HepG2 (cell line): Measurements from ENCODE around the gene SLC2A6. TPM values are rescaled to one million over a fixed set of nuclear protein-coding genes. Genes with fewer than 3 reads are reported as not detected.

Experiments
- ARNT ChIP-seq: fragments of 450-650 bp; IDR thresholded peaks from 2 replicates; pipeline ENCODE4 v1.6.1; 2017
- BORCS8-MEF2B ChIP-seq: sonication (generic); formaldehyde crosslinking; IDR thresholded peaks from 2 replicates; pipeline ENCODE4 v1.8.0; 2022; ENCODE audit warnings: mild to moderate bottlenecking, missing genetic modification reagents
- CBX2 ChIP-seq, 2 experiments: fragments of 200-600 bp in 1 of 2; sonication (generic); formaldehyde crosslinking in 1 of 2; IDR thresholded peaks; 2 replicates each; pipeline versions ENCODE4 v1.7.0 to v1.8.1; 2018 to 2022; ENCODE audit warnings: low read depth in 2 of 2, low read length in 1 of 2, mild to moderate bottlenecking in 1 of 2, missing genetic modification reagents in 1 of 2
- DPF2 ChIP-seq: sonication (generic); formaldehyde crosslinking; IDR thresholded peaks from 2 replicates; pipeline ENCODE4 v1.4.0; 2020; ENCODE audit warnings: mild to moderate bottlenecking, low read depth, missing genetic modification reagents, borderline replicate concordance
- FOXO1 ChIP-seq: sonication (generic); formaldehyde crosslinking; IDR thresholded peaks from 2 replicates; pipeline ENCODE4 v1.4.0; 2020; ENCODE audit warnings: missing genetic modification reagents
- GRHL1 ChIP-seq: sonication (generic); formaldehyde crosslinking; conservative IDR thresholded peaks from 2 replicates; pipeline ENCODE4 v1.8.0; 2022; ENCODE audit warnings: missing genetic modification reagents
- JUN ChIP-seq: sonication (generic); formaldehyde crosslinking; IDR thresholded peaks from 2 replicates; pipeline ENCODE4 v1.4.0; 2020; ENCODE audit warnings: mild to moderate bottlenecking, missing genetic modification reagents
- MTA1 ChIP-seq: sonication (generic); formaldehyde crosslinking; IDR thresholded peaks from 2 replicates; pipeline ENCODE4 v1.4.0; 2020; ENCODE audit warnings: missing genetic modification reagents, mild to moderate bottlenecking, borderline replicate concordance
- MYNN ChIP-seq: sonication (generic); formaldehyde crosslinking; IDR thresholded peaks from 2 replicates; pipeline ENCODE4 v1.4.0; 2020; ENCODE audit warnings: mild to moderate bottlenecking, low read depth, missing genetic modification reagents
- NR2F2 ChIP-seq: IDR thresholded peaks from 2 replicates; pipeline ENCODE4 v1.6.1; 2012; ENCODE audit warnings: low read depth, inconsistent platforms, borderline replicate concordance
- PAX8 ChIP-seq: sonication (generic); formaldehyde crosslinking; IDR thresholded peaks from 2 replicates; pipeline ENCODE4 v1.8.0; 2022; ENCODE audit warnings: mild to moderate bottlenecking, missing genetic modification reagents, borderline replicate concordance
- POLR2G ChIP-seq: fragments of 200-400 bp; formaldehyde crosslinking; IDR thresholded peaks from 2 replicates; pipeline ENCODE4 v1.6.1; 2018; ENCODE audit warnings: mild to moderate bottlenecking, low read depth, low read length, moderate library complexity
- ZBTB39 ChIP-seq: sonication (generic); formaldehyde crosslinking; IDR thresholded peaks from 2 replicates; pipeline ENCODE4 v1.5.0; 2020; ENCODE audit warnings: missing genetic modification reagents
- ZC3H13 ChIP-seq: sonication (generic); formaldehyde crosslinking; IDR thresholded peaks from 2 replicates; pipeline ENCODE4 v1.8.1; 2023; ENCODE audit warnings: mild to moderate bottlenecking, missing genetic modification reagents, moderate library complexity
- ZFP36L2 ChIP-seq: sonication (generic); formaldehyde crosslinking; IDR thresholded peaks from 2 replicates; pipeline ENCODE4 v1.4.0; 2020; ENCODE audit warnings: missing genetic modification reagents
- ZNF143 ChIP-seq: sonication (generic); formaldehyde crosslinking; IDR thresholded peaks from 2 replicates; pipeline ENCODE4 v1.4.0; 2020; ENCODE audit warnings: missing genetic modification reagents
- ZNF207 ChIP-seq: fragments of 450-650 bp; IDR thresholded peaks from 2 replicates; pipeline ENCODE4 v1.6.1; 2016; ENCODE audit warnings: antibody characterized with exemption, borderline replicate concordance
- ZNF337 ChIP-seq: sonication (generic); formaldehyde crosslinking; IDR thresholded peaks from 2 replicates; pipeline ENCODE4 v1.5.1; 2020; ENCODE audit warnings: missing genetic modification reagents, low read depth, mild to moderate bottlenecking, borderline replicate concordance
- ZNF484 ChIP-seq: sonication (generic); formaldehyde crosslinking; IDR thresholded peaks from 2 replicates; pipeline ENCODE4 v1.5.1; 2020; ENCODE audit warnings: mild to moderate bottlenecking, low read depth, missing genetic modification reagents, borderline replicate concordance
- ZNF614 ChIP-seq: IDR thresholded peaks from 2 replicates; pipeline ENCODE4 v1.6.1; 2018; ENCODE audit warnings: missing biosample characterization, missing genetic modification reagents, inconsistent platforms, borderline replicate concordance
- ZNF639 ChIP-seq: conservative IDR thresholded peaks from 2 replicates; pipeline ENCODE4 v1.6.1; 2018; ENCODE audit warnings: missing genetic modification reagents
- ZSCAN30 ChIP-seq: sonication (generic); formaldehyde crosslinking; IDR thresholded peaks from 2 replicates; pipeline ENCODE4 v1.5.0; 2020; ENCODE audit warnings: mild to moderate bottlenecking, missing genetic modification reagents
- polyA plus RNA-seq, 8 experiments: library from polyadenylated mRNA; depleted of rRNA in 3 of 8; stranded (reverse) in 7 of 8; unstranded in 1 of 8; fragments of >200 nt; fragmentation: Illumina TruSeq in 4 of 8; extraction: Trizol in 4 of 8; gene quantifications; 2 replicates each; pipeline versions ENCODE4 v1.2.1 to v1.2.3, GENCODE V29; 2011 to 2016; ENCODE audit warnings: low read depth in 4 of 8, missing spikeins in 1 of 8, mixed read lengths in 1 of 8; ENCODE audit not compliant: insufficient read depth in 1 of 8
- total RNA-seq, 5 experiments: library from RNA; depleted of rRNA; stranded (reverse); fragments of >200 nt; fragmentation: Illumina TruSeq; extraction: Trizol; gene quantifications; 2 replicates each; pipeline ENCODE4 v1.2.3, GENCODE V29; 2016; ENCODE audit warnings: low read depth in 1 of 5

The SLC2A6 gene
- total and polyA plus RNA-seq, 2 of the 13 experiments (the other 11 are each of a cell fraction or from before 2014, with no cell fraction given), result 4.1 to 15.0 TPM

GRCh38 chr9:133506653-133507038, 27.7 kb upstream of the SLC2A6 start (continued):
- TF ChIP-seq ZSCAN30 (CRISPR knock-in tag) (no peak; the same call in 1 of the 2 replicates), ZFP36L2 (CRISPR knock-in tag) (no peak), ZNF614 (CRISPR knock-in tag) (0 out of 2 replicates have a peak, but pooled peaks have one; percentile 55), CBX2 (IDR thresholded peaks at IDR 0.05; ENCODE audit: low read depth, low read length) (no peak), CBX2 (CRISPR knock-in tag; IDR thresholded peaks at IDR 0.05; ENCODE audit: low read depth) (0 out of 2 replicates have a peak, but pooled peaks have one; percentile 59), ZNF337 (CRISPR knock-in tag) (no peak), ZNF207 (no peak), FOXO1 (0 out of 2 replicates have a peak, but pooled peaks have one; percentile 39), NR2F2 (peak; percentile 90), DPF2 (CRISPR knock-in tag) (0 out of 2 replicates have a peak, but pooled peaks have one; percentile 48), MYNN (CRISPR knock-in tag) (no peak), GRHL1 (CRISPR knock-in tag) (no peak), PAX8 (no peak), BORCS8-MEF2B (CRISPR knock-in tag) (peak; percentile 18; the same call in 1 of the 2 replicates), ZNF639 (no peak; the same call in 1 of the 2 replicates), JUN (CRISPR knock-in tag) (no peak; the same call in 1 of the 2 replicates), ZNF143 (CRISPR knock-in tag) (peak; percentile 74), ZC3H13 (CRISPR knock-in tag) (no peak), ZNF484 (CRISPR knock-in tag) (no peak), MTA1 (CRISPR knock-in tag) (peak; percentile 64; the same call in 1 of the 2 replicates), ARNT (no peak), ZBTB39 (CRISPR knock-in tag) (no peak), POLR2G (0 out of 2 replicates have a peak, but pooled peaks have one; percentile 34)
